DOHH2 (cell line): ENCODE results near the gene KCNG2.

Experiments
- CTCF ChIP-seq: fragments of 200-600 bp; sonication (generic); IDR thresholded peaks from one replicate; pipeline ENCODE4 v1.5.1; 2014; ENCODE audit warnings: antibody characterized with exemption, mild to moderate bottlenecking, low read depth, low read length; ENCODE audit not compliant: poor library complexity, severe bottlenecking
- EZH2phosphoT487 ChIP-seq: fragments of 200-600 bp; sonication (generic); IDR thresholded peaks from 2 replicates; pipeline ENCODE4 v1.6.1; 2017; ENCODE audit warnings: borderline replicate concordance, mild to moderate bottlenecking, antibody characterized with exemption, low read length, moderate library complexity, mixed read lengths

- no peak for TF ChIP-seq CTCF
- no peak for TF ChIP-seq EZH2phosphoT487
These were observed 11.4 kb upstream of the KCNG2 start for GRCh38 chr18:79786304-79786703.
